GM06990 (cell line): ENCODE data around the gene EEF2KMT.

Experiments
- DNase-seq: peaks from one replicate; pipeline ENCODE4 v3.0.0-alpha.2; 2011; ENCODE audit not compliant: insufficient read length; ENCODE audit errors: extremely low read depth
- H3K27me3 ChIP-seq: replicated peaks from 2 replicates; pipeline ENCODE4 v1.6.0; 2011; ENCODE audit warnings: low read length; ENCODE audit not compliant: control insufficient read depth, insufficient read depth
- H3K36me3 ChIP-seq: 2 replicates; pipeline ENCODE4 v1.5.1; 2011; ENCODE audit warnings: low read length; ENCODE audit not compliant: control insufficient read depth, insufficient read depth
- H3K4me3 ChIP-seq: replicated peaks from 2 replicates; pipeline ENCODE4 v1.5.1; 2011; ENCODE audit warnings: low read depth, mild to moderate bottlenecking, control low read depth, low read length
- TF ChIP-seq, protein P1 (sequence below): IDR thresholded peaks from 2 replicates; pipeline ENCODE4 v1.5.1; 2011; ENCODE audit warnings: low read length, control low read depth, mild to moderate bottlenecking, inconsistent platforms; ENCODE audit not compliant: insufficient read depth, poor library complexity, severe bottlenecking

EEF2KMT gene

DNA sequence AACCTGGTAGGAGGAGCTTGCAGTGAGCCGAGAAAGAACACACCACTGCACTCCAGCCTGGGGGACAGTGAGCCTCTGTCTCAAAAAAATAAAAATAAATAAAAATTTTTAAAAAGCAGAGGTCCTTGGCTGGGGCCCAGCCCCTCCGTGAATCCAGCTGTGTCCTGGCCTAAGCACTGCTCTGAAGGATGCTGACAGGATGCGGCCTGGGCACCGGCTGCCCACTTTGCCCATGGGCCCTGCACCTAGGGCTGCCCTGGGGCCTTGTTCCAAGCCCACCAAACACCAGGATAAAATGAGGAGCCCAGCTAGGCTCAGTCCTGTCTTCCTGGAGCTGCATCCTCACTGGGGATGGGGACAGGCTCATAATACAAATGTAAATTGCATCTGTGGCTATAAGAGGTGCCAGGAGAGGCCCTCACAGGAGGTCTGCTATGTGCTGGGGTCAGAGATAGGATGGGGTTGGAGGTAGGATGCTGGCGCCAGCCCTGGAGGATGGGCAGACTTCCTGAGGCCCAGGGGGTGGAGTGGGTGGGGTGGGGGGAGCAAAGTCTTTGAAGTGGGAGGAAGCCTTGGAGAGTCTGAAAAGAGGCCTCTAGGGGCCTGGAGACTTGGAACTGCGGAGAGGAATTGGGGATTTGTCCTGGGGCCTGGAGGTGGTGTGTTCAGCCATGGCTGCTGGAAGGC, 38.1 kb downstream of the EEF2KMT start:
- Histone ChIP-seq H3K4me3 (no peak overlapping the region), H3K36me3 (no peaks in the 10 kb centered on the region), H3K27me3 (no peaks in the 10 kb centered on the region)
- TF ChIP-seq, protein P1, sequence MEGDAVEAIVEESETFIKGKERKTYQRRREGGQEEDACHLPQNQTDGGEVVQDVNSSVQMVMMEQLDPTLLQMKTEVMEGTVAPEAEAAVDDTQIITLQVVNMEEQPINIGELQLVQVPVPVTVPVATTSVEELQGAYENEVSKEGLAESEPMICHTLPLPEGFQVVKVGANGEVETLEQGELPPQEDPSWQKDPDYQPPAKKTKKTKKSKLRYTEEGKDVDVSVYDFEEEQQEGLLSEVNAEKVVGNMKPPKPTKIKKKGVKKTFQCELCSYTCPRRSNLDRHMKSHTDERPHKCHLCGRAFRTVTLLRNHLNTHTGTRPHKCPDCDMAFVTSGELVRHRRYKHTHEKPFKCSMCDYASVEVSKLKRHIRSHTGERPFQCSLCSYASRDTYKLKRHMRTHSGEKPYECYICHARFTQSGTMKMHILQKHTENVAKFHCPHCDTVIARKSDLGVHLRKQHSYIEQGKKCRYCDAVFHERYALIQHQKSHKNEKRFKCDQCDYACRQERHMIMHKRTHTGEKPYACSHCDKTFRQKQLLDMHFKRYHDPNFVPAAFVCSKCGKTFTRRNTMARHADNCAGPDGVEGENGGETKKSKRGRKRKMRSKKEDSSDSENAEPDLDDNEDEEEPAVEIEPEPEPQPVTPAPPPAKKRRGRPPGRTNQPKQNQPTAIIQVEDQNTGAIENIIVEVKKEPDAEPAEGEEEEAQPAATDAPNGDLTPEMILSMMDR: no peak
- no peak for DNase-seq

DNA sequence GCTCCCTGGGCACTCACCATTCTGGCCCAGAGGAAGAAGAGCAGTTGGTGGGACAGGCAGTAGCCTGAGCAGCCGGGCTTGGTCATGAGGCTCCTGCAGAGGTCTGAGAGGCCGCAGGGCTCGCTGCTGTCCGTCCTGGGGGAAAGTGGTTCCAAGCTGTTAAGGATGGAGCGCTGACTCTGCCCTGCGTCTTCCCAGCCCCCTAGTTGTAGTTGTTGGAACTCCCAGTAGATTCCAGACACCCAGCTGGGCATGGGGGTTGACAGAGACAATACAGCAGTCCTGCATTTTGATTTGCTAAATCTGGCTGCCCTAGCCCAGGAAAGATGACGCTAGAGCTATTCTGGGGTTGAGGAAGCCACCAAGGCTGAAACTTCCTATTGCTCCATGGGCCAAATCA, 39.1 kb downstream of the EEF2KMT start:
- Histone ChIP-seq H3K36me3 (no peaks in the 10 kb centered on the region), H3K27me3 (no peaks in the 10 kb centered on the region), H3K4me3 (no peak overlapping the region)
- TF ChIP-seq, protein P1: no peak
- no peak for DNase-seq

DNA sequence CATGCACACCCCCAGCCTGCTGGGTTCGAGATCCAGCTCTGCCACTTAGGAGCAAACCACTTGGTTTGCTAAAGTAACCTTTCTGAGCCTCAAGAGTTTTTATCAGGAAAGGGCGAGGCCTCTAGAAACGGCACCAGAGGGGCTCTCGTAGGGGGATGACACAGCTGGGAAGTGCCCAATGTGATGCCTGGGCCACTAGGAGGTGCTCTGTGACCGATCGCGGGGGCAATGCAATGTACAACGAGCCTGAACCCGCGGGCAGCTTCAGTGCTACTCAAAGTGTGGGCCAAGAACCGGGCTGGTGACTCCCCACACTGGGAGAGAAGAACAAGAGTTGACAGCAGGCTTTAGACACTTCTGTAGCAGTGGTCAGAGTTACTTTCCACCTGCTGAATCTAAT, 41.2 kb downstream of the EEF2KMT start:
- Histone ChIP-seq H3K4me3 (no peak overlapping the region), H3K27me3 (no peaks in the 10 kb centered on the region), H3K36me3 (no peaks in the 10 kb centered on the region)
- TF ChIP-seq, protein P1: peak; percentile 88
- no peak for DNase-seq

DNA sequence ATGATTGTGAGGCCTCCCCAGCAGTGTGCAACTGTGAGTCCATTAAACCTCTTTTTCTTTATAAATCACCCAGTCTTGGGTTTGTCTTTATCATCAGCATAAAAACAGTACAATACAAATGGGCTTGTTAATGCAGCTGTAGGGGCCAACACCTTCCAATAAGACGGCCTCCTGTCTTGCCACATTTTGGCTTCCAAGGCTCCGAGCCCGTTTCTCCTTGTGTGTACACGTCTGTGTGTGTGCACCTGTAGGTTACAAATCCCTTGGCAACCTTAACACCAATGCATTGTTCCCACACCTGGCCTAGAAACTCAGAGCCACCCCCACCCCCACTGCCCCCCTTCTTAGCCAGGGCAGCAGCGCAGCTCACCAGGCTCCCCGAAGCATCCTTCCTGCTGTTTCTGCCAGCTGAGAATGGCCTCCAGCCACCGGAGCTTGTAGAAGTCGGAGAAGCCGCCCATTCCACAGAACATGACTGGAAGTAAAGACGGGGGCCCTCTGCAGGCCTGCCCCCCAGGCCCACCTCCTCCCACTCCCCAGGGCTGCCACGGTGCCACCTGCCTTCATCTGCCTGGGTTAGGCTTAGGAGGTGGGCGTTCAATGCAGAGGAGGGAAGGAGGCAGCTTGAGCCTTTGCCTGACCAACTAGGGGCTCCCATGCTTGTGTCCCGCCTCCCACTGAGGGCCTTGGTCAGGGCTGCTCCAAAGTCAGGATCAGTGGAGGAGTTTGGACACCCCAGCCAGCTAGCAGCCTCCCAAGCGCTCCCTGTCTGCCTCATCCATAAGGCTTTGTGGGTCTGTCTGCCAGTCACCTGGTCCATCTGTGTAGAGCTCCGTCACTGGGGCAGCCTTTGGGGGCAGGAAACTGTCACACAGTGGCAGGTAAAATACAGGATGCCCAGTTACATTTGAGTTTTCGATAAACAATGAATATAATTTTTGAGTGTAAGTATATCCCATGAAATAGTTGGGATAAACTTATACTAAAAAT, 42.4 kb downstream of the EEF2KMT start:
- no peaks in the 10 kb centered on the region for H3K27me3 ChIP-seq
- TF ChIP-seq, protein P1: no peak
- DNase-seq: no peak
- no peaks in the 10 kb centered on the region for H3K36me3 ChIP-seq
- no peak overlapping the region for H3K4me3 ChIP-seq

DNA sequence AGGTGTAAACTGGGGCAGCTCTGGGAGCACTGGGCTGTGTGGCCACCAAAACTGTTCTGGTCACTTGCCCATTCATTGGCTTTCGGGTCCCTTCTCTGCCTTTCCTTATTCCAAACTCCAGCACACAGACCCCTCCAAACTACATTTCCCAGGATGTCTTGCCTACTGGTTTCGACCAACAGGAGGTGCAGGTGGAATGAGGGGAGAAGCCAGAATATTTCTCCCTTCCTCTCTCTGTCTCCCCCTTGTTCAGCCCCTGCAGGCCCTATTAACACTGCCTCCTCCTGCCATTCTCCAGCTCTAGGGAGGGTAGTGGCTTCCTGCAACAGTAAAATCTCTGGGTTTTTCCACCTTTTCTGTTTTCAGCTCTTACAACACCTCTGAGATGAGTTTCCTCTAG, 50.7 kb downstream of the EEF2KMT start:
- TF ChIP-seq, protein P1: no peak
- H3K27me3 ChIP-seq: no peaks in the 10 kb centered on the region
- DNase-seq: no peak
- H3K4me3 ChIP-seq: no peak overlapping the region
- H3K36me3 ChIP-seq: no peaks in the 10 kb centered on the region
